Kidney (tissue), 14 donors: ENCODE measurements around the gene CDC14A. TPM values are rescaled to one million over a fixed set of nuclear protein-coding genes. Genes with fewer than 3 reads are reported as not detected.

Source experiments
- DNase-seq, 5 donors: peaks; one replicate each; pipeline ENCODE4 v3.0.0-alpha.2; 2013 to 2020
- FAIRE-seq: peaks from 2 replicates; lab custom pipeline; 2012; peaks lifted over from hg19 to GRCh38; lab: Jason Lieb, UNC
- H3K27ac ChIP-seq, 2 donors: one replicate each; pipeline ENCODE4 v1.7.0; 2013; ENCODE audit warnings: low read depth in 2 of 2, low read length in 2 of 2, inconsistent platforms in 1 of 2
- H3K27me3 ChIP-seq: one replicate; pipeline ENCODE4 v1.7.1; 2013; ENCODE audit warnings: low read length, inconsistent platforms; ENCODE audit not compliant: control insufficient read depth, insufficient read depth
- H3K36me3 ChIP-seq, 3 donors: one replicate each; pipeline versions ENCODE4 v1.7.0 to v1.7.1; 2013; ENCODE audit warnings: low read length in 3 of 3, control low read depth in 1 of 3, inconsistent platforms in 1 of 3; ENCODE audit not compliant: insufficient read depth in 3 of 3, control insufficient read depth in 2 of 3
- H3K4me1 ChIP-seq, 3 donors: one replicate each; pipeline versions ENCODE4 v1.7.0 to v1.7.1; 2013; ENCODE audit warnings: low read length in 3 of 3, inconsistent platforms in 1 of 3, low read depth in 1 of 3; ENCODE audit not compliant: control insufficient read depth in 2 of 3, insufficient read depth in 2 of 3
- H3K4me3 ChIP-seq, 3 donors: one replicate each; pipeline versions ENCODE4 v1.7.0 to v1.8.1; 2013; ENCODE audit warnings: low read length in 3 of 3, control low read depth in 1 of 3, inconsistent platforms in 1 of 3
- H3K9ac ChIP-seq, 3 donors: one replicate each; pipeline versions ENCODE4 v1.7.0 to v1.7.1; 2013; ENCODE audit warnings: low read length in 3 of 3, control low read depth in 1 of 3, inconsistent platforms in 1 of 3
- H3K9me3 ChIP-seq, 3 donors: one replicate each; pipeline versions ENCODE4 v1.7.0 to v1.7.1; 2013; ENCODE audit warnings: low read length in 3 of 3, control low read depth in 1 of 3, inconsistent platforms in 1 of 3; ENCODE audit not compliant: control insufficient read depth in 2 of 3, insufficient read depth in 1 of 3
- CTCF ChIP-seq: IDR thresholded peaks from 3 replicates; pipeline ENCODE4 v1.5.1; 2012; ENCODE audit warnings: mild to moderate bottlenecking, moderate library complexity, borderline replicate concordance; ENCODE audit not compliant: insufficient read depth; ENCODE audit errors: extremely low read depth
- intact Hi-C: fragments of 100-400 bp; cut with DNase I; formaldehyde crosslinking; loops from one replicate; pipeline ENCODE4 v1.11.1; 2022
- polyA plus RNA-seq: library from polyadenylated mRNA; stranded (reverse); fragments of 350-450 nt; fragmentation: Illumina TruSeq; extraction: RNeasy Lipid Tissue Mini Kit (QIAGEN cat#74804); gene quantifications from one replicate; pipeline ENCODE4 v1.2.3, GENCODE V29; 2014; ENCODE audit warnings: low read depth, low replicate concordance; ENCODE audit not compliant: insufficient read depth
- total RNA-seq: library from RNA; stranded (reverse); fragmentation: NEBNext Ultra II Directional; extraction: Animal tissue kit (Norgen Biotek cat#: 25700); gene quantifications from one replicate; pipeline ENCODE4 v1.2.1, GENCODE V29; 2021
- donor health status: control.
- donor health status: control.
- donor health status: control.
- donor health status: control.
- donor health status: control.
- donor health status: DM: yes; HTN: yes; CAD: no.
- donor health status: Normal renal cell carcinoma (clear cell type).

CDC14A gene
- total and polyA plus RNA-seq, 2 donors from 2014 or later = 4.7 to 11.9 TPM

GRCh38 chr1:100411019-100411418, 58.7 kb downstream of the CDC14A start:
- FAIRE-seq (no peak), DNase-seq (no peak)
- no peaks in the 10 kb centered on the region for H3K36me3 ChIP-seq
- H3K4me3 ChIP-seq = no peak overlapping the region
- no peaks in the 10 kb centered on the region for H3K9me3 ChIP-seq
- intact Hi-C loops = no loop called here
- no peak for TF ChIP-seq CTCF
- no peak overlapping the region for H3K27ac ChIP-seq
- no peak overlapping the region for H3K9ac ChIP-seq
- H3K27me3 ChIP-seq = no peaks in the 10 kb centered on the region
- H3K4me1 ChIP-seq = no peaks in the 10 kb centered on the region

DNA sequence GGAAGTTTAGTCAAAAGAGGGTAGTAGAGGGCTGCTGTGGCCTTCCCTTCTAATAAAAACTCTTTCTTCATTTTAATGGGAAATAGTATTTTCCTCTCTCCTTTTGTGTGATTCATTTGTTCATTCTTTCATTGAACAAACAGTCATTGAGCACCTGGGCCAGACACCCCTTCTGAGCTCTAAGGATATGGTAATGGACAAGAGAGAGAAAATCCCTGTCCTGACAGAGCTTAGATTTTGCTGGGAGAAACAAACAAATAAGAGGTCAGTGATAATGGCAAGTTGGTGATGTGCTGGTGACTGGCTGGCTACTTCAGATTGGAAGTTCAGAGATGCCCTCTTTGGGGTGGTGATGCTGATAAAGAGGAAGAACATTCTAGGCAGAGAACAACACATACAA, 59.3 kb downstream of the CDC14A start:
- H3K4me3 ChIP-seq = no peak overlapping the region
- no peak for TF ChIP-seq CTCF
- FAIRE-seq = no peak
- no peaks in the 10 kb centered on the region for H3K4me1 ChIP-seq
- H3K27me3 ChIP-seq = no peaks in the 10 kb centered on the region
- intact Hi-C loops = no loop called here
- H3K27ac ChIP-seq = no peak overlapping the region
- no peaks in the 10 kb centered on the region for H3K36me3 ChIP-seq
- no peaks in the 10 kb centered on the region for H3K9me3 ChIP-seq
- H3K9ac ChIP-seq = no peak overlapping the region
- no peak for DNase-seq

DNA sequence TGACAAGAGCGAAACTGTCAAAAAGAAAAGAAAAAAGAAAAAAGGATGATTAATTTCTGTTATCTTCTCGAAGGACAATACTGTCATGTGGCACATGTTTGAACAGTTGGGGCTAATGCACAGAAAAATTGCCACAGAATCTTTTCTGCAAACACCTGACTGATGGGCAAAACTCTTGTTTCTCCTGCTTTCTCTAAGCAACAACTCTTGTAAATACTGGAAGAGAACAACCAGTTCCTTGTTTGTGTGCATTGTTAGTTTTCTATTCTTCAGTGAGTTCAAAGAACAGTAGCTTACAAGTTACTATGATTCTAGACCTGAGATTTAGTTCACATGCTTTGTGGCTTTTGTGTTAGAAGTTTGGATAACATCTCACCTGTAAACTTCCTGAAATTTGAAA, 60.7 kb downstream of the CDC14A start:
- Histone ChIP-seq H3K4me3 (no peak overlapping the region), H3K36me3 (no peaks in the 10 kb centered on the region), H3K27ac (no peak overlapping the region), H3K4me1 (no peaks in the 10 kb centered on the region), H3K9ac (no peak overlapping the region), H3K27me3 (no peaks in the 10 kb centered on the region), H3K9me3 (no peaks in the 10 kb centered on the region)
- DNase-seq (no peak), FAIRE-seq (no peak)
- no peak for TF ChIP-seq CTCF
- intact Hi-C loops = no loop called here
